HFFc6 (cell line): Measurements from ENCODE around the gene INPP4A. TPM values are rescaled to one million over a fixed set of nuclear protein-coding genes. Genes with fewer than 3 reads are reported as not detected.

Experiments used
- DNase-seq: peaks from one replicate; pipeline ENCODE4 v3.0.0-alpha.2; 2018
- H3K27ac Mint-ChIP-seq: 2 replicates; pipeline ENCODE4 v1.8.0; 2020; ENCODE audit warnings: mild to moderate bottlenecking, mixed read lengths
- H3K27me3 Mint-ChIP-seq: 2 replicates; pipeline ENCODE4 v1.8.0; 2021; ENCODE audit warnings: mild to moderate bottlenecking, moderate library complexity, mixed read lengths; ENCODE audit not compliant: insufficient read depth
- H3K36me3 Mint-ChIP-seq: 2 replicates; pipeline ENCODE4 v1.8.0; 2021; ENCODE audit warnings: low read depth, mixed read lengths
- H3K4me1 Mint-ChIP-seq: 2 replicates; pipeline ENCODE4 v1.8.0; 2020; ENCODE audit warnings: low read depth, mixed read lengths
- H3K4me3 Mint-ChIP-seq: 2 replicates; pipeline ENCODE4 v1.8.0; 2020; ENCODE audit warnings: mild to moderate bottlenecking, moderate library complexity, mixed read lengths
- H3K9me3 Mint-ChIP-seq: 2 replicates; pipeline ENCODE4 v1.8.0; 2020; ENCODE audit warnings: mild to moderate bottlenecking, mixed read lengths
- total RNA-seq, 6 experiments: library from RNA; stranded (reverse); fragmentation: NEBNext Ultra II Directional; extraction: Animal tissue kit (Norgen Biotek cat#: 25700); gene quantifications; 2 replicates in 1 of 6; 3 replicates in 5 of 6; pipeline ENCODE4 v1.2.3, GENCODE V29; 2021
- TF ChIP-seq, protein P1 (sequence below): fragments of 200-600 bp; sonication (generic); IDR thresholded peaks from 2 replicates; pipeline ENCODE4 v1.5.0; 2021; ENCODE audit warnings: antibody characterized with exemption, mild to moderate bottlenecking

Gene INPP4A
- total RNA-seq, 6 experiments from 2014 or later = 15.8 to 19.4 (median 18.2) TPM

- Mint-ChIP-seq H3K9me3 (no peaks in the 10 kb centered on the region), H3K36me3 (no peaks in the 10 kb centered on the region; the same call in 1 of the 2 replicates), H3K27me3 (peaks cover 9% of the 10 kb centered on the region), H3K27ac (no peak overlapping the region), H3K4me3 (no peak overlapping the region), H3K4me1 (peaks cover 23% of the 10 kb centered on the region)
- no peak for DNase-seq
- TF ChIP-seq, protein P1, sequence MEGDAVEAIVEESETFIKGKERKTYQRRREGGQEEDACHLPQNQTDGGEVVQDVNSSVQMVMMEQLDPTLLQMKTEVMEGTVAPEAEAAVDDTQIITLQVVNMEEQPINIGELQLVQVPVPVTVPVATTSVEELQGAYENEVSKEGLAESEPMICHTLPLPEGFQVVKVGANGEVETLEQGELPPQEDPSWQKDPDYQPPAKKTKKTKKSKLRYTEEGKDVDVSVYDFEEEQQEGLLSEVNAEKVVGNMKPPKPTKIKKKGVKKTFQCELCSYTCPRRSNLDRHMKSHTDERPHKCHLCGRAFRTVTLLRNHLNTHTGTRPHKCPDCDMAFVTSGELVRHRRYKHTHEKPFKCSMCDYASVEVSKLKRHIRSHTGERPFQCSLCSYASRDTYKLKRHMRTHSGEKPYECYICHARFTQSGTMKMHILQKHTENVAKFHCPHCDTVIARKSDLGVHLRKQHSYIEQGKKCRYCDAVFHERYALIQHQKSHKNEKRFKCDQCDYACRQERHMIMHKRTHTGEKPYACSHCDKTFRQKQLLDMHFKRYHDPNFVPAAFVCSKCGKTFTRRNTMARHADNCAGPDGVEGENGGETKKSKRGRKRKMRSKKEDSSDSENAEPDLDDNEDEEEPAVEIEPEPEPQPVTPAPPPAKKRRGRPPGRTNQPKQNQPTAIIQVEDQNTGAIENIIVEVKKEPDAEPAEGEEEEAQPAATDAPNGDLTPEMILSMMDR = no peak
These were observed 2.8 kb upstream of the INPP4A start for GRCh38 chr2:98441706-98442450.

GRCh38 chr2:98442488-98442887, 2.2 kb upstream of the INPP4A start:
- H3K27ac Mint-ChIP-seq = no peak overlapping the region
- H3K36me3 Mint-ChIP-seq = no peaks in the 10 kb centered on the region; the same call in 1 of the 2 replicates
- peaks cover 5% of the 10 kb centered on the region for H3K27me3 Mint-ChIP-seq
- TF ChIP-seq, protein P1 = no peak
- H3K4me3 Mint-ChIP-seq = no peak overlapping the region
- H3K4me1 Mint-ChIP-seq = peaks cover 23% of the 10 kb centered on the region
- no peaks in the 10 kb centered on the region for H3K9me3 Mint-ChIP-seq
- no peak for DNase-seq

GRCh38 chr2:98445177-98445682, 572 bp downstream of the INPP4A start:
- Mint-ChIP-seq H3K4me1 (peaks cover 23% of the 10 kb centered on the region), H3K27ac (peak overlapping the region; percentile 91), H3K36me3 (no peaks in the 10 kb centered on the region; the same call in 1 of the 2 replicates), H3K4me3 (peak overlapping the region; percentile 93), H3K27me3 (peaks cover 2% of the 10 kb centered on the region), H3K9me3 (no peaks in the 10 kb centered on the region)
- no peak for DNase-seq
- TF ChIP-seq, protein P1 = no peak

DNA sequence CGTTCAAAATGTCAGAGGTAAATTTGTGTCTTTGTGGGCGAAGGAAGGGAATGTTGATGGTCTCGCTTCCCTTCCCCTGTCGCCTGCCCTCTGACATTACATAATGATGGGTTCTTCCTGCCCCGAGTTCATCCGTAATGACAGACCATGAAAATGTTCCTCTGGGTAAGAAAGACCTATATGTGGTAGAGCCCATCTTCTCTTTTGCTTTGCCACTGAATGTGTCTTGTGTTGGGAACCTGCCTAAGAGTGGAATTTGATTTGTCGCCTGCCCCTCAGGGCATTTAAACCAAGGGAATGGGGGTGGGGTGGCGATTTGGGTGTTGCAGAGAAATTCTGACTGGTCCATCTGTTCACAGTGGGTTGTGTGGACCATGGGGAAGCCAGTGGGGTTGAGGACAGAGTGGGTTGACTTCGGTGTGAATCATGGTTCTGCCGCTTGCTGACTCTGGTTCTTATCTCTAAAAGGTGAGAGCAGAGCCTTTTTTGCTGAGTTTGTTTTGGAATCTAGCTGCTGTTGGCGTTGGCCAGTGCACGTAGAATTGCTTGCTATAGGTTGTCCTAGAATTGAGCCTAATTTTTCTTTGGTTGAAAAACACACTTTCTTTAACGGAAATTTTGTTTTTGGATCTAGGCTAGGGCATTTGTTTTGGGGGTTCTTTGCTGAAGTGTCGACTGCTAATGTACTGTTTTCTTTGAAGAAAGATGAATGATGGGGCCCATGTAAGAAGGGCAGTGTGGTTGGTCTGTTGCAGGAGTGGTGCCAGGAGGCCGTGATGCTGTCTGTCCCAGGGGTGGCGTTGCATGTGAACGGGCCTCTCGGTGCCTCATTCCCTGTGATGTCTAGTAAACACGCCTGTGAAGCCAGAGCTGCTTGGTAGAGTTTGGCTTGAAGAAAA, 1.3 kb downstream of the INPP4A start:
- Mint-ChIP-seq H3K27ac (peak overlapping the region; percentile 91), H3K36me3 (no peaks in the 10 kb centered on the region; the same call in 1 of the 2 replicates), H3K9me3 (no peaks in the 10 kb centered on the region), H3K27me3 (peaks cover 2% of the 10 kb centered on the region), H3K4me3 (peak overlapping the region; percentile 93), H3K4me1 (peaks cover 23% of the 10 kb centered on the region)
- TF ChIP-seq, protein P1 = no peak
- DNase-seq = no peak

DNA sequence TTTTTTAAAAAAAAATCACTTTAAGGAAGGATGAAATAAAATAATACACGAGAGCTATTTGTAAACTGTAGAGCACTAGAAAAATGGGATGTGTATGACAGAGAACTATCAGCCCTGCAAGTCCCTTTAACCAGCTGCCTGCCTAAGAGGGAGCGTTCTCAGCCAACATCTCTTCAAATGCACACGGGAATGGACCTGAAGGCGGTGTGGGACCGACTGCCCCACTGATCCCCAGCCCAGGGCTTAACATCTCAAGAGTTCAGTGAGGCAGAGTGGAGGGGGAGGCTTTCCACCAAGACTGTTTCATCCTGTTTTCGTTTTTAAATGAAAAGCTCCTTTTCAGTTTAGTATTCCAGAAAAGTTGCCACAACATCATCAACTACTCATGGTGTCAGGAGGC, 2.2 kb downstream of the INPP4A start:
- H3K9me3 Mint-ChIP-seq = no peaks in the 10 kb centered on the region

More for the DNA sequence above, 2.2 kb downstream of the INPP4A start:
- Mint-ChIP-seq H3K36me3 (no peaks in the 10 kb centered on the region; the same call in 1 of the 2 replicates), H3K27ac (no peak overlapping the region), H3K27me3 (peaks cover 2% of the 10 kb centered on the region), H3K4me1 (peaks cover 23% of the 10 kb centered on the region), H3K4me3 (no peak overlapping the region)
- TF ChIP-seq, protein P1 = no peak
- no peak for DNase-seq
